ENCODE results near the gene ZNF792. TPM values are rescaled to one million over a fixed set of nuclear protein-coding genes. Genes with fewer than 3 reads are reported as not detected.
A peak's percentile ranks its signal among the peaks of the same experiment; 100 is the strongest.
"Not testable (repeated sequence)": the region's sequence is repeated elsewhere in the genome, so short reads cannot be mapped to it uniquely, and the experiment has no call there.

The ZNF792 gene
- total RNA-seq, 1 donor from 2014 or later = 7.0 TPM

DNA sequence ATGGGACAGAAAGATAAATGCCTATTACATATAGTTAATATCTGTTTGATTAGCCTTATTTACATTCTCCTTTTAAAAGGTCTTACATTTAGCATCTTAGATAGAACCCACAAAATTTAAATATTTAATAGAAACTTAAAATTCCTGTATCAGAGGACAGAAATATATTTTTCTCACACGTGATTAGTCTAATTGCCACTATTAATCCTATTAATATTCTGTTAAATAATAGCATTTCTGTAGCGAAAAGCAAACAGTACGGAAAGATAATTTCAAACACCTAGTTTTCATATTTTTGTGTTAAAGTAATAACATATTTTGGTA, 37.7 kb downstream of the ZNF792 start:
- H3K4me1 Mint-ChIP-seq = peaks cover 4% of the 10 kb centered on the region
- peak overlapping the region; percentile 72 for H3K4me3 ChIP-seq
- H4K20me1 ChIP-seq (ENCODE audit: low read depth) = no peaks in the 10 kb centered on the region
- H3K9me3 ChIP-seq (ENCODE audit: low read depth) = no peaks in the 10 kb centered on the region
- no peak overlapping the region for H3K27ac ChIP-seq
- no peak overlapping the region for H3K27ac Mint-ChIP-seq
- peak overlapping the region; percentile 82 for H3K4me2 ChIP-seq
- no peak for DNase-seq (ENCODE audit: low spot score)
- H3K9me3 Mint-ChIP-seq = peaks cover 7% of the 10 kb centered on the region
- H3F3A ChIP-seq (ENCODE audit: low read depth) = peaks cover 6% of the 10 kb centered on the region
- peaks cover 11% of the 10 kb centered on the region for H3K36me3 Mint-ChIP-seq
- peak overlapping the region; percentile 94 for H3K4me3 Mint-ChIP-seq
- H3K27me3 Mint-ChIP-seq (ENCODE audit: insufficient read depth, low read depth) = no peaks in the 10 kb centered on the region
- H2AFZ ChIP-seq (replicated peaks) = peak overlapping the region; percentile 84
- H3K27me3 ChIP-seq = peaks cover 7% of the 10 kb centered on the region
- no peak for TF ChIP-seq EZH2 (IDR thresholded peaks at IDR 0.05)
- no peak for TF ChIP-seq EZH2phosphoT487 (IDR thresholded peaks at IDR 0.05)
- no peak for TF ChIP-seq CTCF (IDR thresholded peaks at IDR 0.05)
- no peaks in the 10 kb centered on the region for H3K36me3 ChIP-seq
- peaks cover 6% of the 10 kb centered on the region for H3K79me2 ChIP-seq (ENCODE audit: low read depth)
- peaks cover 5% of the 10 kb centered on the region for H3K4me1 ChIP-seq
- no peak overlapping the region for H3K9ac ChIP-seq

- no peak overlapping the region for H3K4me2 ChIP-seq
- H3K9me3 ChIP-seq (ENCODE audit: low read depth) = no peaks in the 10 kb centered on the region
- no peak for TF ChIP-seq EZH2 (IDR thresholded peaks at IDR 0.05)
- TF ChIP-seq EZH2phosphoT487 (IDR thresholded peaks at IDR 0.05) = no peak
- no peak for TF ChIP-seq CTCF (IDR thresholded peaks at IDR 0.05)
- Mint-ChIP-seq H3K27me3 (ENCODE audit: insufficient read depth, low read depth) (peaks cover 2% of the 10 kb centered on the region), H3K27ac (no peak overlapping the region), H3K4me1 (peaks cover 4% of the 10 kb centered on the region), H3K4me3 (no peak overlapping the region), H3K36me3 (peaks cover 11% of the 10 kb centered on the region), H3K9me3 (peaks cover 15% of the 10 kb centered on the region)
- H3K79me2 ChIP-seq (ENCODE audit: low read depth) = peaks cover 6% of the 10 kb centered on the region
- DNase-seq (ENCODE audit: low spot score) = no peak
- H3K4me3 ChIP-seq = no peak overlapping the region
- no peaks in the 10 kb centered on the region for H4K20me1 ChIP-seq (ENCODE audit: low read depth)
- H3K27ac ChIP-seq = no peak overlapping the region
- H3K4me1 ChIP-seq = peaks cover 5% of the 10 kb centered on the region
- peaks cover 6% of the 10 kb centered on the region for H3F3A ChIP-seq (ENCODE audit: low read depth)
- no peaks in the 10 kb centered on the region for H3K36me3 ChIP-seq
- no peak overlapping the region for H3K9ac ChIP-seq
- no peak overlapping the region for H2AFZ ChIP-seq (replicated peaks)
- H3K27me3 ChIP-seq = peaks cover 7% of the 10 kb centered on the region
Observed at GRCh38 chr19:34925278-34925855, 38.7 kb downstream of the ZNF792 start.

DNA sequence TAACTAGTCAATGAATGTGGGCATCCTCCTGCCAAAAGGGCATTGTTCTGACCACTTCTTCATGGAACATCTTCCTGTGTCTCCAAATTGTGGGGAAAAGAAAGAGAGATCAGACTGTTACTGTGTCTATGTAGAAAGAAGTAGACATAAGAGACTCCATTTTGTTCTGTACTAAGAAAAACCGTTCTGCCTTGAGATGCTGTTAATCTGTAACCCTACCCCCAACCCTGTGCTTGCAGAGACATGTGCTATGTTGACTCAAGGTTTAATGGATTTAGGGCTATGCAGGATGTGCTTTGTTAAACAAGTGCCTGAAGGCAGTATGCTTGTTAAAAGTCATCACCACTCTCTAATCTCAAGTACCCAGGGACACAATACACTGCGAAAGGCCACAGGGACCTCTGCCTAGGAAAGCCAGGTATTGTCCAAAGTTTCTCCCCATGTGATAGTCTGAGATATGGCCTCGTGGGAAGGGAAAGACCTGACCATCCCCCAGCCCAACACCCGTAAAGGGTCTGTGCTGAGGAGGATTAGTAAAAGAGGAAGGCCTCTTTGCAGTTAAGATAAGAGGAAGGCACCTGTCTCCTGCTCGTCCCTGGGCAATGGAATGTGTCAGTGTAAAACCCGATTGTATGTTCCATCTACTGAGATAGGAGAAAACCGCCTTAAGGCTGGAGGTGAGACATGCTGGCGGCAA, 43.8 kb downstream of the ZNF792 start:
- not testable (repeated sequence) for H3K4me3 ChIP-seq; H3K27me3 ChIP-seq; H3F3A ChIP-seq (ENCODE audit: low read depth); H3K4me2 ChIP-seq; H3K36me3 ChIP-seq; H3K27ac ChIP-seq; H3K4me3 Mint-ChIP-seq; H3K4me1 ChIP-seq; H2AFZ ChIP-seq (replicated peaks); H4K20me1 ChIP-seq (ENCODE audit: low read depth); H3K27ac Mint-ChIP-seq; H3K27me3 Mint-ChIP-seq (ENCODE audit: insufficient read depth, low read depth); H3K4me1 Mint-ChIP-seq; H3K36me3 Mint-ChIP-seq; H3K9ac ChIP-seq; DNase-seq (ENCODE audit: low spot score); H3K79me2 ChIP-seq (ENCODE audit: low read depth); H3K9me3 ChIP-seq (ENCODE audit: low read depth)
- H3K9me3 Mint-ChIP-seq = peaks cover 33% of the 10 kb centered on the region

DNA sequence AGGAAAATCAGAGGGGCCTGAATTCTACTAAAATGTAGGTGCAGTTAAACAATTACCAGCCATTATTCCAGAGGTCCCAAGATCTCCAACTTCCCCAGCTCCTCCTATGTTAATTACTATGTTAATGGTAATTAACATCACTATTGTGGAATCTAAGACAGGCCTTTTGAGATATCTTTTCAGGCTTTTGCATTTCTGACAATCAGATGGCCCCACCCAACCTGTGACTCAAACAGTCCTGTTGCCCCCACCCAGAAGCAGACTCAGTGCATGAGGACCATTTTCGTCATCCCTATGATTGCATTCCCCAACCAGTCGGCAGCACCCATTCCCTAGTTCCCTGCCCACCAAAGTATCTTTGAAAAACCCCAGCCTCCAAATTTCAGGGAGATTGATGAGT, 45.8 kb downstream of the ZNF792 start:
- Mint-ChIP-seq H3K27me3 (ENCODE audit: insufficient read depth, low read depth) (peaks cover 3% of the 10 kb centered on the region), H3K4me1 (no peaks in the 10 kb centered on the region)
- no peaks in the 10 kb centered on the region for H3K9me3 ChIP-seq (ENCODE audit: low read depth)

DNA sequence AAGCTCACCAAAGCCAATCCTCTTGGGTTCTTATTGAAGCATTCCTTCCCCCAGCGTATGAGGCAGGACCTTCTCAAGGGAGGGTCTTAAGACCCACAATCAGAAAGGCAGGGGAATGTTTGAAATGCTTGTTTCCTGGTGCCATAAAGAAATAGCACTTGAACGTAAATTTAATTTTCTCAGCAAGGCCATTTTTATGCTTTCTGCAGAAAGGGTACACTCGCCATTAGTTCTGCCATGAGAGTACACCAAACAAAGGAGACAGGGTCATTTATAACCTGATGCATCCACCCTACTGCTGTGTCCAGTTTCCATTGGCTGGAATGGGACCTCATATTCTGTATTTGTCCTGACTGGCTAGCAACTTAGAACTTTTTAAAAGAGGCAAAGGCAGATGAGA, 46.9 kb downstream of the ZNF792 start:
- not testable (repeated sequence) for H3K27ac ChIP-seq; H3K27ac Mint-ChIP-seq; H3K4me2 ChIP-seq; H3K4me3 Mint-ChIP-seq; DNase-seq (ENCODE audit: low spot score); H4K20me1 ChIP-seq (ENCODE audit: low read depth); H3K4me1 ChIP-seq; H2AFZ ChIP-seq (replicated peaks); H3K4me3 ChIP-seq; H3K79me2 ChIP-seq (ENCODE audit: low read depth); H3K9me3 ChIP-seq (ENCODE audit: low read depth); H3K27me3 Mint-ChIP-seq (ENCODE audit: insufficient read depth, low read depth); H3K4me1 Mint-ChIP-seq; H3F3A ChIP-seq (ENCODE audit: low read depth); H3K27me3 ChIP-seq; H3K36me3 ChIP-seq; H3K9ac ChIP-seq; H3K36me3 Mint-ChIP-seq
- peaks cover 31% of the 10 kb centered on the region for H3K9me3 Mint-ChIP-seq

More for the DNA sequence above, 45.8 kb downstream of the ZNF792 start:
- no peaks in the 10 kb centered on the region for H3F3A ChIP-seq (ENCODE audit: low read depth)
- Mint-ChIP-seq H3K36me3 (no peaks in the 10 kb centered on the region), H3K4me3 (no peak overlapping the region), H3K9me3 (peaks cover 30% of the 10 kb centered on the region), H3K27ac (no peak overlapping the region)
- no peak overlapping the region for H3K9ac ChIP-seq
- no peak overlapping the region for H2AFZ ChIP-seq (replicated peaks)
- H3K4me1 ChIP-seq = no peaks in the 10 kb centered on the region
- no peaks in the 10 kb centered on the region for H3K79me2 ChIP-seq (ENCODE audit: low read depth)
- H3K4me2 ChIP-seq = no peak overlapping the region
- no peak for TF ChIP-seq EZH2phosphoT487 (IDR thresholded peaks at IDR 0.05)
- no peak for TF ChIP-seq CTCF (IDR thresholded peaks at IDR 0.05)
- TF ChIP-seq EZH2 (IDR thresholded peaks at IDR 0.05) = no peak
- H3K27ac ChIP-seq = no peak overlapping the region
- H3K27me3 ChIP-seq = no peaks in the 10 kb centered on the region
- H4K20me1 ChIP-seq (ENCODE audit: low read depth) = no peaks in the 10 kb centered on the region
- no peaks in the 10 kb centered on the region for H3K36me3 ChIP-seq
- no peak for DNase-seq (ENCODE audit: low spot score)
- no peak overlapping the region for H3K4me3 ChIP-seq

Data from neural progenitor cell (in vitro differentiated cells).